ENCODE measurements around the gene GBE1. TPM values are rescaled to one million over a fixed set of nuclear protein-coding genes. Genes with fewer than 3 reads are reported as not detected.

GBE1 gene
- total RNA-seq, 4 donors from 2014 or later: 22.2 to 27.8 (median 25.3) TPM

DNA sequence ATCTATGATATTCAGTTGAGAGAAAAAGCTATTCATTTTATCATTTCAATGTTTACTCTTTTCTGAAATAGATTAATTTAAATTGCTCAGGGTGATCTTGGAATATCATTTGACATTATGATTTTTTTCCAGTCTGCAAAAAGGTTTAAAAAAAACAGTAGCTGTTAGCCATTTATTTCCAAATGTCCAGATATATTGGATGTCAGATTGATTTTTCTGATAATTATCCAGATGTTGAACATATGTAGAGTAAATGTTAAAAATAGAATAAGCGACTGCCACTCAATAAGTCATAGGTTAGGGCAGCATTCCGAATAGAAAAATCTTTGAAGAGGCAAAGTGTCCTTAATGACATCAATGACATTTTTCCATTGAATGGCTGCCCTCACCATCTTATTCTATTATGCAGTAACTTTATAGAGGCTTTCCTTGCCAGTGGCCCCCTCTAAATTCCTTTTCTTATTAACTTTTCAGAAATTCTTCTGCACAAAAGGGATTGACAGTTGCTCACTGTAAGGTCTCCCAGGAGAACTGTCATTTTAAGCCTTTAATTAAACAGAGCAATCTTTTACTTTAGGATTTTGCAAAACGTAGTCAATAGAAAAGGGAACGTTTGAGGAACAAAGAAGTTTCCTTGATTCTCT is 316.5 kb downstream of the GBE1 start:
- Histone ChIP-seq H3K27me3 (no peaks in the 10 kb centered on the region), H3K4me3 (no peak overlapping the region), H3K4me1 (peaks cover 0 to 19% (median 14%) of the 10 kb centered on the region in 4 donors), H3K9me3 (no peaks in the 10 kb centered on the region), H3K36me3 (no peaks in the 10 kb centered on the region), H3K27ac (replicated peaks in 1 of 4) (no peak overlapping the region)
- TF ChIP-seq EP300 (IDR thresholded peaks at IDR 0.05) (no peak), POLR2A (IDR thresholded peaks at IDR 0.05; ENCODE audit: low read depth) (no peak), CTCF (IDR thresholded peaks at IDR 0.05) (no peak), POLR2AphosphoS5 (IDR thresholded peaks at IDR 0.05) (no peak)
- intact Hi-C loops (cut with DNase I): no loop called here
- no peak for DNase-seq (ENCODE audit: extremely low spot score)
- WGBS: 84% methylated on average over 4 of the region's 4 CpGs

DNA sequence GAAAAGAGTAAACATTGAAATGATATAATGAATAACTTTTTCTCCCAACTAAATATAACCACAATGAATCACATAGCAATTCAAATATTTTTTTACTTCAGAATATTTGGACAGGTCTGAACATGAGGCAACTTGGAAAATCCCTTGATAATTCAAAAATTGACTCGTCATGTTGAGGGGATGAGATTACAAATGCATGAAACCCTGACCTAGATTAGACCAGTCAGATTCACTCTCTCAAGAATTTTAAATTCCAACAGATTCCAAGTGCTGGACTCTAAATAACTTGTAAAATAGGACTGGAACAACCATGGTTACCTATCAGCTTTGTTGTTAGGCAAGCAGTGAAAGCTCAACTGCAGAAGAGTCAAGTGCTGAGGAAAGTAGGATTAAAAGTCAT is 317.5 kb downstream of the GBE1 start:
- TF ChIP-seq CTCF (IDR thresholded peaks at IDR 0.05) (no peak), POLR2AphosphoS5 (IDR thresholded peaks at IDR 0.05) (no peak), POLR2A (IDR thresholded peaks at IDR 0.05; ENCODE audit: low read depth) (no peak), EP300 (IDR thresholded peaks at IDR 0.05) (no peak)
- H3K36me3 ChIP-seq: no peaks in the 10 kb centered on the region
- no peak overlapping the region for H3K27ac ChIP-seq (replicated peaks in 1 of 4)
- 12% methylated on average over 1 of the region's 1 CpG for WGBS
- H3K4me1 ChIP-seq: peaks cover 0 to 19% (median 14%) of the 10 kb centered on the region in 4 donors
- no peak overlapping the region for H3K4me3 ChIP-seq
- no peaks in the 10 kb centered on the region for H3K9me3 ChIP-seq
- no peaks in the 10 kb centered on the region for H3K27me3 ChIP-seq
- no peak for DNase-seq (ENCODE audit: extremely low spot score)
- intact Hi-C loops (cut with DNase I): no loop called here

- H3K27me3 ChIP-seq: no peaks in the 10 kb centered on the region
- H3K4me3 ChIP-seq: no peak overlapping the region
- H3K36me3 ChIP-seq: no peaks in the 10 kb centered on the region
- H3K27ac ChIP-seq (replicated peaks in 1 of 4): no peak overlapping the region
- H3K4me1 ChIP-seq: peaks cover 0 to 19% (median 14%) of the 10 kb centered on the region in 4 donors
- 74% methylated on average over 3 of the region's 3 CpGs for WGBS
- TF ChIP-seq CTCF (IDR thresholded peaks at IDR 0.05) (no peak), POLR2AphosphoS5 (IDR thresholded peaks at IDR 0.05) (no peak), POLR2A (IDR thresholded peaks at IDR 0.05; ENCODE audit: low read depth) (no peak)
- intact Hi-C loops (cut with DNase I): no loop called here
- no peaks in the 10 kb centered on the region for H3K9me3 ChIP-seq
- DNase-seq (ENCODE audit: extremely low spot score): no peak
Observed at GRCh38 chr3:81443457-81443782, 318.0 kb downstream of the GBE1 start.

DNA sequence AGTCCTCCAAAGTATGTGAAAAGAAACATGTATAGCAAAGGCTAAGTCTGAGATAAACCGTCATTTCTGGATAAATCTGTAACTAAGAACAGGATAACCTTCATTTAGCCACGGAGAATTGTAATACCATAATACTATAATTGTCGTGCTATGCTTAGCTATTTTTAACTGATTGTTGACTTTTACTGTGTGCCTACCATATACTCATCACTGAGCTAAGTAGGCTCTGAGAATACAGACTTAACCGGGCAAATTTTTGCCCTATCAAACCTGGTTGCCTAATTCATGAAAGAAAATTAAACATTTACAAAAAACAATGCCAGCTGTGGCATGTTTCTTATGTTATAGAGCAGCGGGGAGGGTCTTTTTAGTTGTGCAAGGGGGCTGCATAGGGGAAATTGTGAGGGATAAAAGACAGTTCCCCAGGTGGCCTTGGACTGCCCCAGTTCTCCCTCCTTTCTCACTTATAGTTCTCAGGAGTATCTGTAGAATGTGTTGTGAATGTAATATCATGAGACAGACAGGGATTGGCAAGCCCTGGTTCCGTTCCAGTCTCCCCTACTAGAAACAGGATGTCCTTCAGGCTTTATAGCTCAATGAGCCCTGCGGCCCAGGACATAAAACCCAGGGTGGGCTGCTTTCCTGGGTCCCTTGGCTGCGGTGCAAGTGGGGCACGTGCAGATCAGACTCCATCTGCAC is 318.5 kb downstream of the GBE1 start:
- intact Hi-C loops (cut with DNase I): no loop called here
- Histone ChIP-seq H3K27ac (replicated peaks in 1 of 4) (no peak overlapping the region), H3K4me1 (peaks cover 0 to 19% (median 14%) of the 10 kb centered on the region in 4 donors), H3K27me3 (no peaks in the 10 kb centered on the region), H3K36me3 (no peaks in the 10 kb centered on the region), H3K4me3 (no peak overlapping the region), H3K9me3 (no peaks in the 10 kb centered on the region)
- WGBS: 69% methylated on average over 9 of the region's 9 CpGs
- TF ChIP-seq POLR2A (IDR thresholded peaks at IDR 0.05; ENCODE audit: low read depth): no peak
- TF ChIP-seq POLR2AphosphoS5 (IDR thresholded peaks at IDR 0.05): no peak
- TF ChIP-seq EP300 (IDR thresholded peaks at IDR 0.05): no peak
- no peak for TF ChIP-seq CTCF (IDR thresholded peaks at IDR 0.05)
- no peak for DNase-seq (ENCODE audit: extremely low spot score)
